H9 (cell line): ENCODE data around the gene COL9A2. TPM values are rescaled to one million over a fixed set of nuclear protein-coding genes. Genes with fewer than 3 reads are reported as not detected.

Source experiments
- DNase-seq: peaks from one replicate; pipeline ENCODE4 v3.0.0-alpha.2; 2017
- H2AFZ ChIP-seq: one replicate; pipeline ENCODE4 v1.6.1; 2013; ENCODE audit warnings: mild to moderate bottlenecking, low read length, control low read depth, moderate library complexity
- H2AK5ac ChIP-seq: 2 replicates; pipeline ENCODE4 v1.6.1; 2013; ENCODE audit warnings: low read length, control low read depth, mixed read lengths; ENCODE audit not compliant: insufficient read length
- H2BK120ac ChIP-seq: one replicate; pipeline ENCODE4 v1.6.1; 2013; ENCODE audit warnings: low read depth, mild to moderate bottlenecking, low read length, control low read depth, inconsistent platforms; ENCODE audit not compliant: poor library complexity, severe bottlenecking
- H2BK12ac ChIP-seq: 2 replicates; pipeline ENCODE4 v1.6.1; 2013; ENCODE audit warnings: low read length, control low read depth, mixed read lengths, low read depth; ENCODE audit not compliant: insufficient read length
- H2BK15ac ChIP-seq: 2 replicates; pipeline ENCODE4 v1.6.1; 2013; ENCODE audit warnings: low read depth, low read length, control low read depth
- H2BK20ac ChIP-seq: one replicate; pipeline ENCODE4 v1.6.1; 2013; ENCODE audit warnings: low read depth, mild to moderate bottlenecking, low read length, control low read depth, inconsistent platforms; ENCODE audit not compliant: poor library complexity, severe bottlenecking
- H2BK5ac ChIP-seq: 2 replicates; pipeline ENCODE4 v1.6.1; 2013; ENCODE audit warnings: low read length, control low read depth, mixed read lengths; ENCODE audit not compliant: insufficient read length
- H3K14ac ChIP-seq: 2 replicates; pipeline ENCODE4 v1.6.1; 2013; ENCODE audit warnings: low read length, control low read depth; ENCODE audit not compliant: insufficient read depth
- H3K18ac ChIP-seq: 2 replicates; pipeline ENCODE4 v1.6.1; 2013; ENCODE audit warnings: low read depth, mild to moderate bottlenecking, mixed read lengths, low read length, control low read depth; ENCODE audit not compliant: insufficient read length
- H3K23ac ChIP-seq: 2 replicates; pipeline ENCODE4 v1.6.1; 2013; ENCODE audit warnings: low read length, control low read depth, mixed read lengths, low read depth; ENCODE audit not compliant: insufficient read length
- H3K23me2 ChIP-seq: 2 replicates; pipeline ENCODE4 v1.6.1; 2013; ENCODE audit warnings: low read depth, mild to moderate bottlenecking, mixed read lengths, low read length, control low read depth; ENCODE audit not compliant: insufficient read length, poor library complexity, severe bottlenecking
- H3K27ac ChIP-seq: 2 replicates; pipeline ENCODE4 v1.5.1; 2013; ENCODE audit warnings: low read length, control low read depth, mixed read lengths, low read depth; ENCODE audit not compliant: insufficient read length
- H3K27me3 ChIP-seq: 2 replicates; pipeline ENCODE4 v1.6.1; 2013; ENCODE audit warnings: low read length, control low read depth, inconsistent platforms; ENCODE audit not compliant: insufficient read depth
- H3K4ac ChIP-seq: 2 replicates; pipeline ENCODE4 v1.6.1; 2013; ENCODE audit warnings: low read depth, mild to moderate bottlenecking, control low read depth, inconsistent platforms, low read length, moderate library complexity
- H3K4me1 ChIP-seq: 2 replicates; pipeline ENCODE4 v1.6.1; 2013; ENCODE audit warnings: low read length, control low read depth, inconsistent platforms; ENCODE audit not compliant: insufficient read depth
- H3K4me2 ChIP-seq: 2 replicates; pipeline ENCODE4 v1.6.1; 2013; ENCODE audit warnings: low read length, control low read depth, mixed read lengths; ENCODE audit not compliant: insufficient read length, insufficient read depth
- H3K56ac ChIP-seq: 2 replicates; pipeline ENCODE4 v1.6.1; 2013; ENCODE audit warnings: low read depth, mild to moderate bottlenecking, mixed read lengths, low read length, control low read depth; ENCODE audit not compliant: insufficient read length
- H3K79me1 ChIP-seq: 2 replicates; pipeline ENCODE4 v1.6.1; 2013; ENCODE audit warnings: low read depth, mild to moderate bottlenecking, moderate library complexity, low read length, control low read depth, inconsistent platforms; ENCODE audit not compliant: insufficient read depth, poor library complexity, severe bottlenecking
- H3K79me2 ChIP-seq: 2 replicates; pipeline ENCODE4 v1.6.1; 2013; ENCODE audit warnings: low read length, control low read depth, inconsistent platforms; ENCODE audit not compliant: insufficient read depth
- H3K9ac ChIP-seq: 2 replicates; pipeline ENCODE4 v1.6.1; 2013; ENCODE audit warnings: low read length, control low read depth, mixed read lengths; ENCODE audit not compliant: insufficient read length; ENCODE audit errors: extremely low read depth
- H3K9me3 ChIP-seq: one replicate; pipeline ENCODE4 v1.6.1; 2013; ENCODE audit warnings: low read depth, low read length, inconsistent platforms; ENCODE audit not compliant: control insufficient read depth
- H3T11ph ChIP-seq: one replicate; pipeline ENCODE4 v1.6.1; 2013; ENCODE audit warnings: mild to moderate bottlenecking, low read length, control low read depth, inconsistent platforms
- H4K20me1 ChIP-seq: one replicate; pipeline ENCODE4 v1.6.1; 2013; ENCODE audit not compliant: control insufficient read depth, insufficient read length, insufficient read depth
- H4K5ac ChIP-seq: 2 replicates; pipeline ENCODE4 v1.6.1; 2013; ENCODE audit warnings: low read depth, mild to moderate bottlenecking, mixed read lengths, low read length, control low read depth; ENCODE audit not compliant: insufficient read length
- H4K8ac ChIP-seq: replicated peaks from 2 replicates; pipeline ENCODE4 v1.6.1; 2013; ENCODE audit warnings: low read length, control low read depth, mixed read lengths, low read depth; ENCODE audit not compliant: insufficient read length
- H4K91ac ChIP-seq: 2 replicates; pipeline ENCODE4 v1.6.1; 2013; ENCODE audit warnings: low read depth, mild to moderate bottlenecking, moderate library complexity, mixed read lengths, low read length, control low read depth; ENCODE audit not compliant: insufficient read length
- H3K27ac Mint-ChIP-seq, 3 experiments: 2 replicates in 2 of 3; 3 replicates in 1 of 3; pipeline ENCODE4 v1.8.0; 2020 to 2021; ENCODE audit warnings: mixed read lengths in 3 of 3, mild to moderate bottlenecking in 1 of 3, moderate library complexity in 1 of 3
- H3K27me3 Mint-ChIP-seq: 2 replicates; pipeline ENCODE4 v1.8.0; 2021; ENCODE audit warnings: low read depth, mild to moderate bottlenecking, moderate library complexity, mixed read lengths
- H3K36me3 Mint-ChIP-seq, 3 experiments: 2 replicates in 2 of 3; 3 replicates in 1 of 3; pipeline ENCODE4 v1.8.0; 2020 to 2021; ENCODE audit warnings: low read depth in 3 of 3, mixed read lengths in 3 of 3; ENCODE audit not compliant: insufficient read depth in 1 of 3
- H3K4me1 Mint-ChIP-seq, 2 experiments: 2 replicates each; pipeline ENCODE4 v1.8.0; 2020; ENCODE audit warnings: mixed read lengths in 2 of 2
- H3K4me3 Mint-ChIP-seq, 2 experiments: 2 replicates in 1 of 2; 3 replicates in 1 of 2; pipeline ENCODE4 v1.8.0; 2020 to 2021; ENCODE audit warnings: mild to moderate bottlenecking in 2 of 2, mixed read lengths in 2 of 2, moderate library complexity in 1 of 2
- H3K9me3 Mint-ChIP-seq, 2 experiments: 2 replicates in 1 of 2; 3 replicates in 1 of 2; pipeline ENCODE4 v1.8.0; 2020; ENCODE audit warnings: mild to moderate bottlenecking in 2 of 2, mixed read lengths in 2 of 2, moderate library complexity in 1 of 2
- CTCF ChIP-seq: fragments of 200-600 bp; sonication (generic); conservative IDR thresholded peaks from 3 replicates; pipeline ENCODE4 v1.8.0; 2021; ENCODE audit warnings: antibody characterized with exemption, mild to moderate bottlenecking
- WGBS: extraction: QIAGEN DNeasy Blood & Tissue Kit; methylation state at CpG from one replicate; pipeline ENCODE4 v1.1.7; 2013; ENCODE audit warnings: missing lambda C conversion rate, low lambda C conversion rate, mixed read lengths; ENCODE audit not compliant: insufficient read length; ENCODE audit errors: extremely low coverage; 5-methylcytosine and 5-hydroxymethylcytosine counted together
- total RNA-seq: library from RNA; stranded (reverse); gene quantifications from 2 replicates; pipeline ENCODE4 v1.2.1, GENCODE V29; 2021

Gene COL9A2
- total RNA-seq, 1 experiment from 2014 or later: 4.5 TPM

- Histone ChIP-seq H2BK12ac (no peak overlapping the region), H3K79me1 (no peaks in the 10 kb centered on the region), H2BK20ac (no peak overlapping the region), H3K27ac (no peak overlapping the region), H3K23me2 (peaks cover 11% of the 10 kb centered on the region), H4K8ac (no peak overlapping the region), H3K14ac (no peak overlapping the region), H3K9me3 (no peaks in the 10 kb centered on the region), H2AK5ac (no peak overlapping the region), H3K27me3 (peaks cover 34% of the 10 kb centered on the region; the same call in 1 of the 2 replicates), H3K56ac (no peak overlapping the region), H2BK15ac (no peak overlapping the region), H3K4ac (no peak overlapping the region), H4K91ac (no peak overlapping the region), H3K79me2 (no peaks in the 10 kb centered on the region), H4K20me1 (no peaks in the 10 kb centered on the region), H3K4me1 (peaks cover 4% of the 10 kb centered on the region; the same call in 1 of the 2 replicates), H3K4me2 (no peak overlapping the region), H2BK5ac (no peak overlapping the region), H3K23ac (no peak overlapping the region), H3T11ph (no peak overlapping the region), H2BK120ac (no peak overlapping the region), H2AFZ (no peak overlapping the region), H4K5ac (no peak overlapping the region), H3K9ac (no peak overlapping the region), H3K18ac (no peak overlapping the region)
- H3K4me3 Mint-ChIP-seq: no peak overlapping the region
- peaks cover 0 to 2% (median 0%) of the 10 kb centered on the region in 3 experiments; a peak in 1 of 7 replicates for H3K36me3 Mint-ChIP-seq
- H3K27ac Mint-ChIP-seq: no peak overlapping the region
- peaks cover 19 to 21% of the 10 kb centered on the region in 2 experiments for H3K4me1 Mint-ChIP-seq
- DNase-seq: no peak
- H3K27me3 Mint-ChIP-seq: peaks cover 76% of the 10 kb centered on the region
- TF ChIP-seq CTCF: no peak
- H3K9me3 Mint-ChIP-seq: no peaks in the 10 kb centered on the region
- WGBS: no CpG with 5 or more reads among the region's 4 CpGs
These were observed 2.0 kb upstream of the COL9A2 start for GRCh38 chr1:40318970-40319621.
